ENCODE data around the gene CHTF8.
"Not testable (repeated sequence)": the region's sequence is repeated elsewhere in the genome, so short reads cannot be mapped to it uniquely, and the experiment has no call there.

Gene CHTF8

GRCh38 chr16:69138608-69139007 is 6.2 kb upstream of the CHTF8 start:
- DNase-seq = no peak

GRCh38 chr16:69133373-69133954 is 1.1 kb upstream of the CHTF8 start:
- DNase-seq = no peak

- DNase-seq = peak; percentile 14
These were observed 457 bp downstream of the CHTF8 start for GRCh38 chr16:69131839-69132423.

- peak; percentile 21 for DNase-seq
These were observed 1.1 kb downstream of the CHTF8 start for GRCh38 chr16:69131167-69131838.

GRCh38 chr16:69130461-69130860 is 1.9 kb downstream of the CHTF8 start:
- no peak for DNase-seq

- no peak for DNase-seq
These were observed 4.3 kb downstream of the CHTF8 start for GRCh38 chr16:69127966-69128510.

- DNase-seq = not testable (repeated sequence)
These were observed 5.6 kb downstream of the CHTF8 start for GRCh38 chr16:69126801-69127200.

GRCh38 chr16:69126221-69126620 is 6.2 kb downstream of the CHTF8 start:
- DNase-seq = no peak

- DNase-seq = not testable (repeated sequence)
These were observed 7.4 kb downstream of the CHTF8 start for GRCh38 chr16:69124961-69125360.

- not testable (repeated sequence) for DNase-seq
These were observed 8.0 kb downstream of the CHTF8 start for GRCh38 chr16:69124406-69124805.

GRCh38 chr16:69123910-69124309 is 8.5 kb downstream of the CHTF8 start:
- peak; percentile 32 for DNase-seq

GRCh38 chr16:69120096-69120664 is 12.2 kb downstream of the CHTF8 start:
- no peak for DNase-seq

- no peak for DNase-seq
These were observed 12.9 kb downstream of the CHTF8 start for GRCh38 chr16:69119536-69119935.

- no peak for DNase-seq
These were observed 13.4 kb downstream of the CHTF8 start for GRCh38 chr16:69118994-69119393.

- no peak for DNase-seq
These were observed 13.9 kb downstream of the CHTF8 start for GRCh38 chr16:69118468-69118867.

GRCh38 chr16:69116906-69117305 is 15.5 kb downstream of the CHTF8 start:
- DNase-seq = no peak

GRCh38 chr16:69116256-69116875 is 16.0 kb downstream of the CHTF8 start:
- no peak for DNase-seq

- DNase-seq = no peak
These were observed 16.6 kb downstream of the CHTF8 start for GRCh38 chr16:69115837-69116236.

- DNase-seq = no peak
These were observed 17.0 kb downstream of the CHTF8 start for GRCh38 chr16:69115361-69115760.

- DNase-seq = no peak
These were observed 17.4 kb downstream of the CHTF8 start for GRCh38 chr16:69114976-69115355.

GRCh38 chr16:69114346-69114975 is 17.9 kb downstream of the CHTF8 start:
- no peak for DNase-seq

GRCh38 chr16:69113216-69113615 is 19.2 kb downstream of the CHTF8 start:
- no peak for DNase-seq

Measured in DMS79 treated with DMSO at 0.1 percent for 48 hours (cell line).